DOHH2 (cell line): ENCODE results near the gene KMT2C.
"Not testable (repeated sequence)": the region's sequence is repeated elsewhere in the genome, so short reads cannot be mapped to it uniquely, and the experiment has no call there.

ENCODE experiments used
- CTCF ChIP-seq: fragments of 200-600 bp; sonication (generic); IDR thresholded peaks from one replicate; pipeline ENCODE4 v1.5.1; 2014; ENCODE audit warnings: antibody characterized with exemption, mild to moderate bottlenecking, low read depth, low read length; ENCODE audit not compliant: poor library complexity, severe bottlenecking
- EZH2phosphoT487 ChIP-seq: fragments of 200-600 bp; sonication (generic); IDR thresholded peaks from 2 replicates; pipeline ENCODE4 v1.6.1; 2017; ENCODE audit warnings: borderline replicate concordance, mild to moderate bottlenecking, antibody characterized with exemption, low read length, moderate library complexity, mixed read lengths

GRCh38 chr7:152406030-152406429 lies 29.8 kb downstream of the KMT2C start:
- TF ChIP-seq CTCF, EZH2phosphoT487: not testable (repeated sequence)
